Ishikawa (cell line): ENCODE data around the gene ILK.

ENCODE experiments used
- CEBPB ChIP-seq: IDR thresholded peaks from 2 replicates; pipeline ENCODE4 v1.6.1; 2012
- CREB1 ChIP-seq: IDR thresholded peaks from 2 replicates; pipeline ENCODE4 v1.6.1; 2012; ENCODE audit warnings: low read depth
- EGR1 ChIP-seq: IDR thresholded peaks from 2 replicates; pipeline ENCODE4 v1.6.1; 2012
- EP300 ChIP-seq: IDR thresholded peaks from 2 replicates; pipeline ENCODE4 v1.6.1; 2012; ENCODE audit warnings: borderline replicate concordance
- FOXM1 ChIP-seq: IDR thresholded peaks from 2 replicates; pipeline ENCODE4 v1.6.1; 2012; ENCODE audit warnings: low read depth, borderline replicate concordance
- MAX ChIP-seq: IDR thresholded peaks from 2 replicates; pipeline ENCODE4 v1.6.1; 2012
- NFIC ChIP-seq: IDR thresholded peaks from 2 replicates; pipeline ENCODE4 v1.6.1; 2012
- RAD21 ChIP-seq: IDR thresholded peaks from 2 replicates; pipeline ENCODE4 v1.6.1; 2012; ENCODE audit warnings: low read depth
- TAF1 ChIP-seq: IDR thresholded peaks from 2 replicates; pipeline ENCODE4 v1.6.1; 2012; ENCODE audit warnings: low read depth, mild to moderate bottlenecking
- TCF12 ChIP-seq: IDR thresholded peaks from 2 replicates; pipeline ENCODE4 v1.6.1; 2012; ENCODE audit warnings: low read depth
- TEAD4 ChIP-seq: IDR thresholded peaks from 2 replicates; pipeline ENCODE4 v1.6.1; 2012
- YY1 ChIP-seq: IDR thresholded peaks from 2 replicates; pipeline ENCODE4 v1.6.1; 2012; ENCODE audit warnings: low read depth
- ZBTB7A ChIP-seq: IDR thresholded peaks from 2 replicates; pipeline ENCODE4 v1.6.1; 2012; ENCODE audit warnings: low read depth
- TF ChIP-seq, protein P1 (sequence below): IDR thresholded peaks from 2 replicates; pipeline ENCODE4 v1.6.1; 2012
- TF ChIP-seq, protein P2 (sequence below): IDR thresholded peaks from 2 replicates; pipeline ENCODE4 v1.6.1; 2012; ENCODE audit warnings: low read depth, mild to moderate bottlenecking

The ILK gene

DNA sequence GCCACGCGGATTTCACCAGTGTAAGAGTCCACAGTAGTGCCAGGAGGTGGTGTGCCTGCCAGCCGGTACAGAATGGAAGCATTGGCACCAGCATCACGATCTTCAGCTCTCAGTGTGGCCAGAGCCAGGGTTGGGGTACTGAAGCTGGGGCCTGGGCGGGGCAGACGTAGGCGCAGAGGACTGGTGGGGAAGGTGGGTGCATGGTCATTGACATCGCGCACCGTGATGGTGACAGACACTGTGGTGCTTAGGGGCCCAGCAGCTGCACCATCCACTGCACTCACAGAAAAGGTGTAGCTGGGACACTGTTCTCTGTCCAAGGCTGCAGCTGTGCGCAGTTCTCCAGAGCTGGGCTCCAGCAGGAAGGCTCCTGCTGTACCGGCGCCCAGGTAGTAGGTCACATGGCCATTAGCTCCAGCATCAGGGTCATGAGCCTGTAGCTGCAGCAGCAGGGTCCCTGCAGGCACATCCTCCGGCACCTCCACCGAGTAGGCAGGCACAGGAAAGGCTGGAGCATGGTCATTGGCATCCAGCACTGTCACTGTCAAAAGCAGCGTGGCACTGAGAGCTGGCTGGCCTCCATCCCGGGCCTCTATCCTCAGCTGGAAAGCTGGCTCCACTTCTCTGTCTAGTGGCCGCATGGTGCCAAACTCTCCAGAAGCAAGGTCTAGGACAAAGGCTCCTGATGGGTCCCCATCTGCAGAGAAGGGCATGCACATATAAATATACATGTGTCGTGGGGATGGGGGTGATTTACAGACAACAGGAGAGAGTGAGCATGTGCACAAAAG is 23.6 kb downstream of the ILK start:
- TF ChIP-seq TCF12 = no peak
- TF ChIP-seq, protein P1, sequence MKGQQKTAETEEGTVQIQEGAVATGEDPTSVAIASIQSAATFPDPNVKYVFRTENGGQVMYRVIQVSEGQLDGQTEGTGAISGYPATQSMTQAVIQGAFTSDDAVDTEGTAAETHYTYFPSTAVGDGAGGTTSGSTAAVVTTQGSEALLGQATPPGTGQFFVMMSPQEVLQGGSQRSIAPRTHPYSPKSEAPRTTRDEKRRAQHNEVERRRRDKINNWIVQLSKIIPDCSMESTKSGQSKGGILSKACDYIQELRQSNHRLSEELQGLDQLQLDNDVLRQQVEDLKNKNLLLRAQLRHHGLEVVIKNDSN = no peak
- TF ChIP-seq TAF1 = no peak
- TF ChIP-seq MAX = no peak
- TF ChIP-seq RAD21 = no peak

DNA sequence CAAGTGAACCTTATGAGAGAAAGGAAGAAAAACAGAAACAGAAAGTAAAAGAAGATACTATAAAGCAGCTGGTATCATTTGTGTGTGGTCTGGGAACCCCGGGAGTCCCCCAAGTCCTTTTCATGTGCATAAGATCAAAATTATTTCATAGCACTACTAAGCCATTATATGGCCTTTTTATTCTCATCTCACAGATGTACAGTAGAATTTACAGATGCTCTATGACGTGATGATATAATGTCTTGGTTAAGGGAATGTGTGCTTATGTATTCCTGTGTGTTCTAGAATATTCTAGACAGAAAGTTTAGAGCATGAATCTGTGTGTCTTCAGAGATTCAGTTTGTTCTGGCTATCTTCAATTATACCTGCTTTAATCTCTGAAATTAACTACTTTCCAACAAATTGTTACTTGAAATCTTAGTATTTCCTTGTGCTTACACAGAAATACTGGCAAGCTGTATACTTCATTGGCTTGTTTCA is 24.2 kb downstream of the ILK start:
- TF ChIP-seq RAD21 (no peak), YY1 (no peak), MAX (no peak)

- TF ChIP-seq FOXM1 (no peak), YY1 (no peak), NFIC (no peak), TCF12 (no peak), TAF1 (no peak), RAD21 (no peak), TEAD4 (no peak), ZBTB7A (no peak), CEBPB (no peak), EGR1 (no peak), EP300 (no peak), MAX (no peak), CREB1 (no peak)
- TF ChIP-seq, protein P1 = no peak
- TF ChIP-seq, protein P2, sequence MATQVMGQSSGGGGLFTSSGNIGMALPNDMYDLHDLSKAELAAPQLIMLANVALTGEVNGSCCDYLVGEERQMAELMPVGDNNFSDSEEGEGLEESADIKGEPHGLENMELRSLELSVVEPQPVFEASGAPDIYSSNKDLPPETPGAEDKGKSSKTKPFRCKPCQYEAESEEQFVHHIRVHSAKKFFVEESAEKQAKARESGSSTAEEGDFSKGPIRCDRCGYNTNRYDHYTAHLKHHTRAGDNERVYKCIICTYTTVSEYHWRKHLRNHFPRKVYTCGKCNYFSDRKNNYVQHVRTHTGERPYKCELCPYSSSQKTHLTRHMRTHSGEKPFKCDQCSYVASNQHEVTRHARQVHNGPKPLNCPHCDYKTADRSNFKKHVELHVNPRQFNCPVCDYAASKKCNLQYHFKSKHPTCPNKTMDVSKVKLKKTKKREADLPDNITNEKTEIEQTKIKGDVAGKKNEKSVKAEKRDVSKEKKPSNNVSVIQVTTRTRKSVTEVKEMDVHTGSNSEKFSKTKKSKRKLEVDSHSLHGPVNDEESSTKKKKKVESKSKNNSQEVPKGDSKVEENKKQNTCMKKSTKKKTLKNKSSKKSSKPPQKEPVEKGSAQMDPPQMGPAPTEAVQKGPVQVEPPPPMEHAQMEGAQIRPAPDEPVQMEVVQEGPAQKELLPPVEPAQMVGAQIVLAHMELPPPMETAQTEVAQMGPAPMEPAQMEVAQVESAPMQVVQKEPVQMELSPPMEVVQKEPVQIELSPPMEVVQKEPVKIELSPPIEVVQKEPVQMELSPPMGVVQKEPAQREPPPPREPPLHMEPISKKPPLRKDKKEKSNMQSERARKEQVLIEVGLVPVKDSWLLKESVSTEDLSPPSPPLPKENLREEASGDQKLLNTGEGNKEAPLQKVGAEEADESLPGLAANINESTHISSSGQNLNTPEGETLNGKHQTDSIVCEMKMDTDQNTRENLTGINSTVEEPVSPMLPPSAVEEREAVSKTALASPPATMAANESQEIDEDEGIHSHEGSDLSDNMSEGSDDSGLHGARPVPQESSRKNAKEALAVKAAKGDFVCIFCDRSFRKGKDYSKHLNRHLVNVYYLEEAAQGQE = no peak
These were observed 25.0 kb downstream of the ILK start for GRCh38 chr11:6628526-6628925.

DNA sequence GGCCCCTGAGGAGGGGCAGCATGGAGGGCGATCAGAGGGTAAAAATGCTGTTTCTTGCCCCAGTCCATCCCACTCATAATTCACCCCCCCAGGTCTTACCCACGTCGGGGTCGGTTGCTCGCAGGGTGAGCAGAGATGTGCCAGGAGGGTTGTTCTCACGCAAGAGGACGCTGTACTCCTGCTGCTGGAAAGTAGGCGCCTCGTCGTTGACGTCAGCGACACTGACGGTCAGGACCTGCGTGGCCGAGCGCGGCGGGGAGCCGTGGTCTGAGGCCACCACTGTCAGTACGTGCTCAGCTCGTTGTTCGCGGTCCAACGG is 26.0 kb downstream of the ILK start:
- TF ChIP-seq EP300 = no peak
- TF ChIP-seq TEAD4 = no peak
- TF ChIP-seq NFIC = no peak
- TF ChIP-seq ZBTB7A = no peak
- TF ChIP-seq TAF1 = no peak
- no peak for TF ChIP-seq TCF12
- no peak for TF ChIP-seq FOXM1
- TF ChIP-seq RAD21 = no peak
- no peak for TF ChIP-seq CREB1
- TF ChIP-seq MAX = no peak
- TF ChIP-seq, protein P1 = no peak
- TF ChIP-seq EGR1 = no peak
- TF ChIP-seq, protein P2 = no peak
- TF ChIP-seq YY1 = no peak
- TF ChIP-seq CEBPB = no peak

DNA sequence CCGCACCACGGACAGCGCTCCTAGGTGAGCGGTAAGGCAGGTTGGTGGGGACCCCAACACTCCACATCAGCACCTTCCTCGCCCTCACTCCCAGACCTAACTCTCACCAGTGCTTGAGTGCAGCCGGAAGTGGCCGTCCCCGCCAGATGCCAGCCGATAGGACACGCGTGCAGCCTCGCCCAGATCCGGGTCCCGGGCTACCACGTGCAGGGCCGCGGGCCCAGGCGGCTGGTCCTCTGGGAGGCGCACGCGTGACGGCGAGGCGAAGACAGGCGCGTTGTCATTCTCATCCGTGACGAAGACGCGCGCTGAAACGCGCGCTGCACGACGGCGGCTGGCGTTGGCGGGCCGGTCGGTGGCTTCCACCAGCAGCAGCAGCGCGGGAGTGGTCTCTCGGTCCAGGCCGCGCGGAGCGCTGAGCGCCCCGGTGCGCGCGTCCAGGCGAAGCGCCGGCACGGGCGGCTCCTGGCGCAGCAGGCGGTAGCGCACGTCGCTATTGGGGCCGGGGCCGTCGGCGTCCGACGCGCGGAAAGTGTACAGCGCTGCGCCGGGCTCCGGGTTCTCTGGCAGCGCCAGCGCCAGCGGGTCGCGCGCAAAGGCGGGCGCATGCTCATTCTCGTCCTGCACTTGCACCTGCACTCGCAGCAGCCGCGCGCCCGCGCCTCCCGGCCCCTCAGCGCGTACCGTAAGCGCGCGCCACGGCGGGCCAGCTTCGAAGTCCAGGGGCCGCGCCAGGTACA is 26.5 kb downstream of the ILK start:
- TF ChIP-seq EP300 (no peak), MAX (peak; percentile 67), TAF1 (no peak), EGR1 (no peak)
- TF ChIP-seq, protein P2 = peak; percentile 71
